NCI-H2081 (cell line): ENCODE results near the gene SBF2.
A peak's percentile ranks its signal among the peaks of the same experiment; 100 is the strongest.

Experiments
- DNase-seq, 2 experiments: peaks; one replicate each; lab custom pipeline; 2025; lab: John Stamatoyannopoulos, UW

Gene SBF2

DNA sequence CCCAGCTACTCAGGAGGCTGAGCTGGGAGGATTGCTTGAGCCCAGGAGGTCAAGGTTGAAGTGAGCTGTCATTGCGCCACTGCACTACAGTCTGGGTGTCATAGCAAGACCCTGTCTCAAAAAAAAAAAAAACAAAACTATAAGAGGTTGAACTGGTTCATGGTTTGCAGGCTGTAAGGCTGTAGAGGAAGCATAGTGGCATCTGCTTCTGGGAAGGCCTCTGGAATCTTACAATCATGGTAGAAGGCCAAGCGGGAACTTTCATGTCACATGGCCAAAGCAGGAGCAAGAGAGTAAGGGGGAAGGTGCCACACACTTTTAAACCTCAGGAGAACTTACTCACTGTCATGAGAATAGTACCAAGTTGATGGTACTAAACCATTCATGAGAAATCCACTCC lies 520.5 kb downstream of the SBF2 start:
- DNase-seq = no peak

DNA sequence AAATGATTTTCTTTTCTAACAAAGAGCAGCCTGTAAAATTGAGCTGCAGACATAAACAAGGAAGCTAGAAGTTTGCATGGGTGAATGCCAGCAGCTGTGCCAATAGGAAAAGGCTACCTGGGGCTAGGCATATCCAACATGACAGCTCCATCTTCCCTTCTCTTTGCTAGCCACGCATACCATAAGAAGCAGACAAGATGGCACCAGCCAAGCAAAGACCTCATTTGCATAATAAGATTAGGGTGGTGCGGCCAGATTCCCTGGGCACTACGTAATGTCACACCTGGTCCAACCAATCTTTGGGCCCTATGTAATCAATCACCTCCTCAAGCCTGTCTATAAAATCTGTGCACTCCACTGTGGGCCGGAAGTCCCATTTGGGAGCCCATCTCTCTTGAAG lies 521.8 kb downstream of the SBF2 start:
- no peak for DNase-seq

- DNase-seq = no peak
Observed at GRCh38 chr11:9771071-9771511, 522.9 kb downstream of the SBF2 start.

GRCh38 chr11:9769621-9770020 lies 524.4 kb downstream of the SBF2 start:
- DNase-seq = no peak

- no peak for DNase-seq
Observed at GRCh38 chr11:9765320-9766101, 528.5 kb downstream of the SBF2 start.

GRCh38 chr11:9763301-9763700 lies 530.7 kb downstream of the SBF2 start:
- no peak for DNase-seq

DNA sequence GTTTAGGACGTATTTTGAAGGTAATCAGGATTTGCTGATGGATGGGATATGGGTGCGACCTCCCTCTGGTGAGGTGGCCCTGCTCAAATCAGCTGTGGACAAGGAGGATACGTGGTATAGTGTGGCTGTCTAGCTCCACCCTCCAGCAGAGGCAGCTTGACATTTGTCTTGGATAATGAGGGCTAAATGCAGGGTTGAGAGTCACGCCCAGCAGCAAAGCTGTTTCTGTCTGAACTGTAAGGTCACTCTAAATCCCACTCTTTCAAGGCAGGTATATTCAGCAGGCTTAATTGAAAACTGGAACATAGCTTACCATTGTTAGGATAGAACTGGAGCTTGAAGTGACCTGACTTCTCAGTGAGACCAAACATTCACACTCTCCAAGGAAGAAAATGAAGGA lies 531.5 kb downstream of the SBF2 start:
- no peak for DNase-seq

- no peak for DNase-seq
Observed at GRCh38 chr11:9761441-9761945, 532.5 kb downstream of the SBF2 start.

GRCh38 chr11:9760193-9760575 lies 533.8 kb downstream of the SBF2 start:
- no peak for DNase-seq

GRCh38 chr11:9759519-9760192 lies 534.4 kb downstream of the SBF2 start:
- DNase-seq = peak; percentile 2 to 56

DNA sequence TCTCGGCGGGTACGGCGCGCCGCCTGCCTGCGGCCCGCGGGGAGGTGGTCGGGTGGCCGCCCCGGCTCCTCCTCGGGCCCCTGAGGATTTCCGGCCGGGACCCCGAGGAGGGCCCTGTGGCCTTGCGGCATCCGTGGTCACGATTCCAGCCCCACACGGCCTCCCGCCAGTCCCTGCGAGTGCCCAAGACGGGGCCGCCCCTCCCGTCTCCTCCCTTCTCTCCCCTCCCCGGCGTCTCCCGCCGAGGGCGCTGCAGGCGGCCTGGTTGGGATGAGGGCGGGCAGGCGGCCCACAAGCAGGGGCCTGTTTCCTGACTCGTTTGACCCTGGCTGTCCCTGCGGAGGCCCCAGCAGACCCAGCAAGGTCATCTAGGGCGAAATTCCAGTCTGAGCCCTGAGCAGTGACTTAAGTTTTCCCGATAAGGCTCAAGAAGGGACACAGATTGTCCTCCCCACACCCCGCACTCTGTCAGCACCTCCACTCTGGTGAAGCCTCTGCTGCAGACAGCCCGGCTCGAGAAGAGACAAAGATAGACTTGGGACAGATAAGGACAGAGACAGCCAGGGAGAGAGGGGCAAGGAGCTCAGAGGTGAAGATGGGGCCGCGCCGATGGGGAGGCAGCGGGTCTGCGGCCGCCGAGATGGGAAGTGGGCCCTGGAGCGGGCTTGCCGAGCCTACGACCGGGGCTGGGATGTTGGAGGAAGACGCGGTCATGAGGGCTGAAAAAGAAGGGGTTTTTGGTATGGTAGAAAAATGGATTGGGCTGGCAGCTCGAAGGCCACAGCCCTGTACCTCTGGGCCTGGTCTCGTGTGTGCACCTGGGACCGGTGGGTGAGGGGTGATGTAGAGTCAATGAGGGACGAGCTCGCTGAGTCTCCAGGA lies 535.1 kb downstream of the SBF2 start:
- DNase-seq = peak; percentile 40 to 59

DNA sequence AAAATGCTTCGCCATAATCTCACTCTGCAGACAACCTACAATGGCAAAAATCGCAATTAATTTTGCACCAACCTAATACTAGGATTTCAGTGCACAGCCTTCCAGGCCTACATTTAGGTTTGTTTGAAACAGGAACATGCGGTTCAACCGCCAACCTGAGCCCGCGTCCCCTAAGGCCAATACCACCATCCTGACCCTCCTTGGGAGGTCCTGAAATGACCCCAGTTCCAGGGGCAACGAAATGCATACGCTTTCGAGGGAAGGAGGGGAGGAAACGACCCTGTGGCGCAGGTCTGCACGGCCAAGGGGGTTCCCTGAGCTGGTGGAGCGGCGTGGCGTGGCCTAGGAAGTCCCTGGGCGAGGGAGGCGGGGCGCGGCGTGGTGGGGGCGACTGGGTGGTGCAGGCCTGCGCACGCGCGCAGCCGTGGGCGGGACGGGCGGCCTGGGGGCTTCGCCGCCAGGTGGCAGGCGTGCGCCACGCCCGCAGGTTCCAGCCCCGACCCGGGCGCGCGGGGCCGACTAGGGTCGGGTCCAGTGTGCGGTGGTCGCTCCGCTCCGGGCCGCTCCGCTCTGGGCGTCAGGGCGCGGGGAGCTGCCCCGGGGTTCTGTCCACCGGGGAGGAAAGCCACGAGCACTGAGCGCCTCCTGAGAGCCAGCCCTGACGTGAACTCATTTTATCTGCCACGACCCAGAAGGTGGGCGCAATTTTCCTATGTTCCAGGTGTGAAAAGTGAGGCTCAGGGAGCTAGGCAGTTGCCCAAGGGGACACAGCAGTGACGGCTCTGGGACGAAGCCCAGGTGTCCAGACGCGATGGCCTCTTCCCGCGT lies 536.0 kb downstream of the SBF2 start:
- DNase-seq = peak; percentile 79 to 81

DNA sequence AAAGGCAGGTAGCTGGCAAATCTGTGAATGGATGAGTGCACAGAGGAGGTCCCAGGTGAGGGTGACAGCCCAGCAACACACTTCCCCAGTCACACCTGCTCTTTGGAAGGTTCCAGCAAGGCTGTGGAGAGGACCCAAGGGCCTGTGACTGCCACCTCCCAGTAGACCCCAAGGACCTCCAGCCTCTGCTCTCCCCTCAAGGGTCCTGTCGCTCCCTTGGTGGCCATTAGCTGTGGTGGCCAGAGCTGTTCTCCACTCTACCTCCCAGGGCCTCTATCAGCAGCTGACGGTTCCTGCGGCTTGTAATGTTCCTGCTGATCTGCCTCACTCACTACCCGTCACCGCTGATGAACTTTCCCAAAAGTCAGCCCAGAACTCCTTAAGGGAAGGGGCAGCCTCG lies 537.1 kb downstream of the SBF2 start:
- no peak for DNase-seq

DNA sequence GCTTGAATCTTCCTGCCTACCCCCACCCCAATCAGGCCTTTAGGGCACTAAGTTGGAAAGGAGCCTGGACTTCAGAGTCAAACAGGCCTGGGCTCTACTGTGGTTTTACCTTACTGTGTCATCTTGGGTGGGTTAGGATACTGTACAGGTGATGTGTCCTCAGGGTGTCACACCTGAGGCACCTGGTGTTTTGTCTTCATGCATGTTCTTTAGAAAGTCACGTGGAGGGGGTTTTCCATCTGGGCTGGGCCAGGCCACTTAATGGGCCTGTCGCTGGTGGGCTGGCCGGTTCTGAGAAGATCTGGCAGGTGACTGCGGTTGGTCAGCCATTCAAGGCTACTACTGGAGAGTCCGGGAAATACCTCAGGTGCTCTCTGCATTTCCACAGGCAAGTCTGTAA lies 537.6 kb downstream of the SBF2 start:
- no peak for DNase-seq

DNA sequence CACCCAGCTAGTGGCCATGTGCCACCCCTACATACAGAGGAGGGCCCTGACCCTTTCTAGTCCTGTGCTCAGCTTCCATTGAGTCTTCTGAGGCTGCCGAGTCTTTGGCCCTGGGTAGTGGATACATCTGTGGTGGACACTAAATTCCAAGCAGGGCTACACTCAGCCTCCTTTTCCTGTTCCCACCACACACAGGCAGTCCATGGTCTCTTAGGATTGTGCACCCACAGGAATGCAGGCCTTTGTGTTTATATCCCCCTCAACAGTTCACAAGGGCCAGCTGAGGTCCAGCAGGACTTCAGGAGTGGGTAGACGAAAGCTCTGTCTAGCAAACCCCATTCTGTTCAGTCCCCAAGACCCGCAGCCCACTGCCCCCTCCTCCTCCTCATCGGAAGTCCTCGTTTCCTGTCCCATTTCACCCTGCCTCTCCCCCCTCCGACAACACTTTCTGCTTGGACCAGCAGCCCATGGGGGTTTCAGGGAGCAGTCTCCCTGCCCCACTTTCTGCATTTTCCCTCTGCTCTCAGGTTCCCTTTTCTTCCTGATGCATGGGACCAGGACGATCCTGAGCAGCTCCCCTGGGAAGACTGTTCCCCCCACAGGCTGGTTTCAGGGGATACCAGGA lies 538.3 kb downstream of the SBF2 start:
- DNase-seq = no peak

GRCh38 chr11:9754010-9754471 lies 540.0 kb downstream of the SBF2 start:
- no peak for DNase-seq

DNA sequence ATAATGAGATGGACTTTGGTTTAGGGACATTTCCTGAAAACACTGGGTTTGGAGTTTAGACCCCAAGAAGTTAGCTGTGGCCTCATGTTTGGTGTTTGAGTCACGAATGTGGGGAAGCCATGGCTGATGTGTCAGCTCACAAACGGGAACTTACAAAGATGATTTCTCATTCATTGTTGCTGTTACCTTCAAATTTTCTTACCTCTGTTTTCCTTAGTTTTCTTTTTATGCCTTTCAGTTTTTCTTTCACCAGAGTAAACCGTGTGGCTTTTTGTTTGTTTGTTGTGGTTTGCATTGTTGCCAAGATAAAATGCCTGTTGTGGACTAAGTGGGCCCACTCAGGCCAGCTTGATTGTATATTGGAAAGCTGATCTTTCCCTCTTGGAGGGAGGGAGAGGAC lies 541.0 kb downstream of the SBF2 start:
- DNase-seq = no peak

GRCh38 chr11:9752091-9752490 lies 541.9 kb downstream of the SBF2 start:
- no peak for DNase-seq

DNA sequence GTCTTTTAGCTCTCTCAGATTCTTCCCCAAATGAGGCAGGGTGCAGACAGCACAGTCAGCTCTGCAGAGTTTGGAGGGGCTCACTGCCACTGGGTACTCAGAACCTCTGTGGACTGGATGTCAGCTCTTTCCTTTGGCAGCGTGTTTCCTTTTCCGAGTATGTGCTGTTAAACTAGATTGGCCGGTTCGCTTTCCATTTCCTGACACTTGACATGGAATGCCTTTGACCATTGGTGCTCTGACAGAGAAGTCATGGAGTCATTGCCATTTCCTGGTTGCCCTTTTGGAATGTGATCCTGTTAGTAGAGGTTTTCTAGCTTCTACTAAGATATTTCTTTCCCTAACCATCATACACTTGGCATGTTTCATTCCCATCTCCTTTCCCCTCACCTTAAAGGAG lies 543.5 kb downstream of the SBF2 start:
- no peak for DNase-seq

- DNase-seq = peak; percentile 51 to 74
Observed at GRCh38 chr11:9748361-9748970, 545.6 kb downstream of the SBF2 start.

- no peak for DNase-seq
Observed at GRCh38 chr11:9747828-9748227, 546.2 kb downstream of the SBF2 start.
